ENCODE results near the gene CRHR1.

GRCh38 chr17:45851022-45851421 is 66.9 kb downstream of the CRHR1 start:
- TF ChIP-seq RAD21 (IDR thresholded peaks at IDR 0.05; ENCODE audit: low read depth) (no peak), USF1 (IDR thresholded peaks at IDR 0.05) (no peak), TAF1 (IDR thresholded peaks at IDR 0.05; ENCODE audit: low read depth) (no peak)

All from Ishikawa (cell line).